Measurements from ENCODE around the gene MAGEA10. TPM values are rescaled to one million over a fixed set of nuclear protein-coding genes. Genes with fewer than 3 reads are reported as not detected.
"Not testable (repeated sequence)": the region's sequence is repeated elsewhere in the genome, so short reads cannot be mapped to it uniquely, and the experiment has no call there.

The MAGEA10 gene
- total RNA-seq, 3 donors from 2014 or later = not detected

DNA sequence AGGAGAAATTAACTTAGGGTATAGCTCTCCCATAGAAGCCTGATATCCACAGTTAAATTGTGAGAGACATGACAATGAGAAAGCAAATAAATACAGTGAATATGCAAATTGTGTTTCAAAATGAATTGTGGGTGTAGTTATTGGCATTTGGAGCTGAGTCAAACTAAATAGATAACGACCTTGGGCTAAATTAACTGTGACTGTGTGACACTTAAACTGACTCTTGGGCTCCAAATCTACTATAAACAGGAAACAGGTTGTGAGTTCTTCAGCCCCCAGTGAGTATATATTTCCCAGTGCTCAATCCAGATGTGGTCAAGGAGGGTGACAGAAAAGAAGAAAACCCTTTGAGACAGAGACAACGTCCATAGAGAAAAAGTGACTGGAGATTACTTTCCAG lies 11.3 kb upstream of the MAGEA10 start:
- Histone ChIP-seq H3K4me3 (no peak overlapping the region), H3K9me3 (no peaks in the 10 kb centered on the region), H3K27ac (no peak overlapping the region), H3K36me3 (no peaks in the 10 kb centered on the region), H3K27me3 (no peaks in the 10 kb centered on the region), H3K4me1 (no peaks in the 10 kb centered on the region)
- intact Hi-C loops (cut with DNase I; ENCODE audit: low total_unique reads) = no loop called here
- DNase-seq (ENCODE audit: low spot score in 2 of 2) = no peak
- TF ChIP-seq POLR2AphosphoS5 (IDR thresholded peaks at IDR 0.05) (no peak), CTCF (IDR thresholded peaks at IDR 0.05) (no peak), POLR2A (IDR thresholded peaks at IDR 0.05) (no peak)

- H3K27me3 ChIP-seq = peaks cover 0 to 18% of the 10 kb centered on the region in 2 donors
- H3K27ac ChIP-seq = no peak overlapping the region
- no peaks in the 10 kb centered on the region for H3K4me1 ChIP-seq
- TF ChIP-seq POLR2A (IDR thresholded peaks at IDR 0.05) (no peak), POLR2AphosphoS5 (IDR thresholded peaks at IDR 0.05) (no peak), CTCF (IDR thresholded peaks at IDR 0.05) (no peak)
- no peak for DNase-seq (ENCODE audit: low spot score in 2 of 2)
- H3K9me3 ChIP-seq = no peaks in the 10 kb centered on the region
- intact Hi-C loops (cut with DNase I; ENCODE audit: low total_unique reads) = no loop called here
- H3K4me3 ChIP-seq = no peak overlapping the region
- H3K36me3 ChIP-seq = no peaks in the 10 kb centered on the region
Observed at GRCh38 chrX:152139589-152139988, 1.2 kb upstream of the MAGEA10 start.

- Histone ChIP-seq H3K4me3 (no peak overlapping the region), H3K9me3 (no peaks in the 10 kb centered on the region), H3K27me3 (peaks cover 0 to 18% of the 10 kb centered on the region in 2 donors), H3K4me1 (no peaks in the 10 kb centered on the region), H3K27ac (no peak overlapping the region), H3K36me3 (no peaks in the 10 kb centered on the region)
- DNase-seq (ENCODE audit: low spot score in 2 of 2) = no peak
- intact Hi-C loops (cut with DNase I; ENCODE audit: low total_unique reads) = no loop called here
- TF ChIP-seq CTCF (IDR thresholded peaks at IDR 0.05) (no peak), POLR2A (IDR thresholded peaks at IDR 0.05) (no peak), POLR2AphosphoS5 (IDR thresholded peaks at IDR 0.05) (no peak)
Observed at GRCh38 chrX:152137771-152138387, 498 bp downstream of the MAGEA10 start.

DNA sequence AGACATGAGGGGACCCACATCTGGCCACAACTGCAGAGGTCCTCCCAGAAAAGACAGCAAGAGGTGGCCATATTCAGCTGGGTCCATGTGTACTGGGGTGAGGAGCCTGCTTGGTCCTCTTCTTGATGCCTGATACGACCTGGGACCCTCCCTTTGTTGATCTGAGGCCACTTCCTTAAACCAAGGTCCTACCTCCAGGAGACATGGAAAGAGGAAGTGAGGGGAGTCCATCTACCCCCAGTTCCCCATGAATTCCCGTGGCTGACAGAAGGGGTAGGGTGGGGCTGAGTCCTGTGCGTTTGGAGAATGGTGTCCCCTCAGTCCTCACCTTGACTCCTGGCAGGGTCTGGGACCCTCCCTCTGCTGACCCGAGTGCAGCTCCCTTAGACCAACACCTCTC lies 2.1 kb downstream of the MAGEA10 start:
- H3K9me3 ChIP-seq = no peaks in the 10 kb centered on the region
- H3K36me3 ChIP-seq = no peaks in the 10 kb centered on the region
- H3K27me3 ChIP-seq = peaks cover 0 to 18% of the 10 kb centered on the region in 2 donors
- H3K27ac ChIP-seq = no peak overlapping the region
- H3K4me1 ChIP-seq = no peaks in the 10 kb centered on the region
- intact Hi-C loops (cut with DNase I; ENCODE audit: low total_unique reads) = no loop called here
- TF ChIP-seq POLR2A (IDR thresholded peaks at IDR 0.05) = no peak
- TF ChIP-seq POLR2AphosphoS5 (IDR thresholded peaks at IDR 0.05) = no peak
- TF ChIP-seq CTCF (IDR thresholded peaks at IDR 0.05) = no peak
- no peak for DNase-seq (ENCODE audit: low spot score in 2 of 2)
- no peak overlapping the region for H3K4me3 ChIP-seq

- TF ChIP-seq POLR2AphosphoS5 (IDR thresholded peaks at IDR 0.05) (no peak), CTCF (IDR thresholded peaks at IDR 0.05) (no peak), POLR2A (IDR thresholded peaks at IDR 0.05) (no peak)
Observed at GRCh38 chrX:152131525-152131924, 6.9 kb downstream of the MAGEA10 start.

GRCh38 chrX:152129069-152129844 lies 9.1 kb downstream of the MAGEA10 start:
- intact Hi-C loops (cut with DNase I; ENCODE audit: low total_unique reads); H3K36me3 ChIP-seq; H3K4me1 ChIP-seq; H3K27me3 ChIP-seq; H3K4me3 ChIP-seq; DNase-seq (ENCODE audit: low spot score in 2 of 2); H3K9me3 ChIP-seq; H3K27ac ChIP-seq: not testable (repeated sequence)

More at GRCh38 chrX:152131525-152131924, 6.9 kb downstream of the MAGEA10 start:
- no peaks in the 10 kb centered on the region for H3K9me3 ChIP-seq
- no peak for DNase-seq (ENCODE audit: low spot score in 2 of 2)
- intact Hi-C loops (cut with DNase I; ENCODE audit: low total_unique reads) = no loop called here
- H3K36me3 ChIP-seq = no peaks in the 10 kb centered on the region
- no peaks in the 10 kb centered on the region for H3K4me1 ChIP-seq
- peaks cover 0 to 17% of the 10 kb centered on the region in 2 donors for H3K27me3 ChIP-seq
- H3K4me3 ChIP-seq = no peak overlapping the region
- no peak overlapping the region for H3K27ac ChIP-seq
